ENCODE results near the gene CD79A.

- no peak for TF ChIP-seq CTCF (IDR thresholded peaks at IDR 0.05)
- no peak for TF ChIP-seq EP300 (IDR thresholded peaks at IDR 0.05)
- no peak for TF ChIP-seq POLR2AphosphoS5 (IDR thresholded peaks at IDR 0.05)
Measured at GRCh38 chr19:41877916-41878905, 1.1 kb downstream of the CD79A start.
